Thyroid gland (tissue), 4 donors: Measurements from ENCODE around the gene RELA. TPM values are rescaled to one million over a fixed set of nuclear protein-coding genes. Genes with fewer than 3 reads are reported as not detected.
"Not testable (repeated sequence)": the region's sequence is repeated elsewhere in the genome, so short reads cannot be mapped to it uniquely, and the experiment has no call there.

Experiments used
- DNase-seq, 2 donors: peaks; one replicate each; pipeline ENCODE4 v3.0.0-alpha.2; 2019
- H3K27ac ChIP-seq, 3 donors: fragments of 200-600 bp; sonication (generic); 1 replicate in 2 of 3; 2 replicates in 1 of 3; pipeline ENCODE4 v1.5.1; 2016 to 2019; ENCODE audit warnings: mild to moderate bottlenecking in 1 of 3, moderate library complexity in 1 of 3
- H3K27me3 ChIP-seq: fragments of 200-600 bp; sonication (generic); one replicate; pipeline ENCODE4 v1.5.1; 2019
- H3K36me3 ChIP-seq, 2 donors: fragments of 200-600 bp; sonication (generic); one replicate each; pipeline ENCODE4 v1.5.1; 2016 to 2019
- H3K4me1 ChIP-seq, 2 donors: fragments of 200-600 bp; sonication (generic); one replicate each; pipeline ENCODE4 v1.5.1; 2017 to 2019
- H3K4me3 ChIP-seq, 3 donors: fragments of 200-600 bp; sonication (generic); replicated peaks in 1 of 3; 1 replicate in 2 of 3; 2 replicates in 1 of 3; pipeline ENCODE4 v1.5.1; 2016; ENCODE audit warnings: mild to moderate bottlenecking in 1 of 3
- H3K9me3 ChIP-seq: fragments of 200-600 bp; sonication (generic); one replicate; pipeline ENCODE4 v1.5.1; 2017
- POLR2A ChIP-seq, 2 donors: fragments of 450-650 bp; IDR thresholded peaks; one replicate each; pipeline ENCODE4 v1.6.1; 2017; ENCODE audit warnings: antibody characterized with exemption in 2 of 2, mild to moderate bottlenecking in 2 of 2, moderate library complexity in 1 of 2
- WGBS, 2 donors: methylation state at CpG; one replicate each; pipeline ENCODE4 v1.1.5; 2017; 5-methylcytosine and 5-hydroxymethylcytosine counted together
- intact Hi-C: fragments of 100-400 bp; cut with DNase I; formaldehyde crosslinking; loops from one replicate; pipeline ENCODE4 v1.15.1; 2023
- total RNA-seq, 4 donors: library from RNA; depleted of rRNA; stranded (reverse); fragments of >200 nt; gene quantifications; one replicate each; pipeline ENCODE4 v1.2.3, GENCODE V29; 2016
- TF ChIP-seq, protein P1 (sequence below), 6 experiments: fragments of 200-600 bp in 3 of 6; fragments of 450-650 bp in 3 of 6; sonication (generic) in 3 of 6; IDR thresholded peaks; one replicate each; pipeline ENCODE4 v1.5.1; 2016 to 2019; ENCODE audit warnings: antibody characterized with exemption in 6 of 6, mild to moderate bottlenecking in 2 of 6, inconsistent platforms in 1 of 6, moderate library complexity in 1 of 6

The RELA gene
- total RNA-seq, 4 donors from 2014 or later: 40.3 to 55.8 (median 48.7) TPM

DNA sequence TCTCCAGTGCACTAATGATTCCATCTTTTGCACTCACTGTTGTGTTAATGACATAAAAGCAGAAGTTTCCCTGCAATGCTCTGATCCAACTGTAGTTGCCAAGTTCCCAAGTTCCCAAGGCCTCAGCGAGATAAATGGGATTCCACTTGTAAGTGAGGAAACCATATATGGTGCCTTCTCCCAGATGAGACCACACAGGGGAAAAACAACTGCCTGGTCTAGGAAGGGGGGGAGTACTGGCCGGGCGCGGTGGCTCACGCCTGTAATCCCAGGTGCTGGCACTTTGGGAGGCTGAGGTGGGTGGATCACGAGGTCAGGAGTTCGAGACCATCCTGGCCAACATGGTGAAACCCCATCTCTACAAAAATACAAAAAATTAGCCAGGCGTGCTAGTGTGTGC, 23.3 kb upstream of the RELA start:
- H3K9me3 ChIP-seq: no peaks in the 10 kb centered on the region
- H3K27ac ChIP-seq: no peak overlapping the region
- TF ChIP-seq, protein P1, sequence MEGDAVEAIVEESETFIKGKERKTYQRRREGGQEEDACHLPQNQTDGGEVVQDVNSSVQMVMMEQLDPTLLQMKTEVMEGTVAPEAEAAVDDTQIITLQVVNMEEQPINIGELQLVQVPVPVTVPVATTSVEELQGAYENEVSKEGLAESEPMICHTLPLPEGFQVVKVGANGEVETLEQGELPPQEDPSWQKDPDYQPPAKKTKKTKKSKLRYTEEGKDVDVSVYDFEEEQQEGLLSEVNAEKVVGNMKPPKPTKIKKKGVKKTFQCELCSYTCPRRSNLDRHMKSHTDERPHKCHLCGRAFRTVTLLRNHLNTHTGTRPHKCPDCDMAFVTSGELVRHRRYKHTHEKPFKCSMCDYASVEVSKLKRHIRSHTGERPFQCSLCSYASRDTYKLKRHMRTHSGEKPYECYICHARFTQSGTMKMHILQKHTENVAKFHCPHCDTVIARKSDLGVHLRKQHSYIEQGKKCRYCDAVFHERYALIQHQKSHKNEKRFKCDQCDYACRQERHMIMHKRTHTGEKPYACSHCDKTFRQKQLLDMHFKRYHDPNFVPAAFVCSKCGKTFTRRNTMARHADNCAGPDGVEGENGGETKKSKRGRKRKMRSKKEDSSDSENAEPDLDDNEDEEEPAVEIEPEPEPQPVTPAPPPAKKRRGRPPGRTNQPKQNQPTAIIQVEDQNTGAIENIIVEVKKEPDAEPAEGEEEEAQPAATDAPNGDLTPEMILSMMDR (IDR thresholded peaks at IDR 0.05): no peak
- TF ChIP-seq POLR2A (IDR thresholded peaks at IDR 0.05): no peak
- H3K27me3 ChIP-seq: no peaks in the 10 kb centered on the region
- no peak overlapping the region for H3K4me3 ChIP-seq
- no peak for DNase-seq
- intact Hi-C loops: no loop called here
- WGBS, 2 donors: 87% methylated on average over 8 of the region's 8 CpGs
- no peaks in the 10 kb centered on the region for H3K4me1 ChIP-seq
- no peaks in the 10 kb centered on the region for H3K36me3 ChIP-seq

DNA sequence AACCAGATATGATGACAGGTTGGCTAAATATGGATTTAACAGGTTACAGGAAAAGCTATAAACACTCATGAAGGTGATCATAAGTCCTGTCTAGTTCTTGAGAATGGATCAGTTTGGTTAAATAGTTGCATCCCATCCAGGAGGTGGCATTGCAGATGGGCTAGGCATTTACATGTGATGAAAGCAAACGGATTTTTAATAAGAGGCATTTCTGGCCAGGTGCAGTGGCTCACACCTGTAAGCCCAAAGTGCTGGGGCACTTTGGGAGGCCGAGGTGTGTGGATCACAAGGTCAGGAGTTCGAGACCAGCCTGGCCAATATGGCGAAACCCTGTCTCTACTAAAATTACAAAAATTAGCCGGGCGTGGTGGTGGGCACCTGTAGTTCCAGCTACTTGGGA, 20.8 kb upstream of the RELA start:
- H3K4me3 ChIP-seq, H3K36me3 ChIP-seq, intact Hi-C loops, DNase-seq, H3K9me3 ChIP-seq, H3K27me3 ChIP-seq, H3K27ac ChIP-seq, H3K4me1 ChIP-seq: not testable (repeated sequence)
- 85 to 93% methylated on average over 6 of the region's 6 CpGs for WGBS, 2 donors

DNA sequence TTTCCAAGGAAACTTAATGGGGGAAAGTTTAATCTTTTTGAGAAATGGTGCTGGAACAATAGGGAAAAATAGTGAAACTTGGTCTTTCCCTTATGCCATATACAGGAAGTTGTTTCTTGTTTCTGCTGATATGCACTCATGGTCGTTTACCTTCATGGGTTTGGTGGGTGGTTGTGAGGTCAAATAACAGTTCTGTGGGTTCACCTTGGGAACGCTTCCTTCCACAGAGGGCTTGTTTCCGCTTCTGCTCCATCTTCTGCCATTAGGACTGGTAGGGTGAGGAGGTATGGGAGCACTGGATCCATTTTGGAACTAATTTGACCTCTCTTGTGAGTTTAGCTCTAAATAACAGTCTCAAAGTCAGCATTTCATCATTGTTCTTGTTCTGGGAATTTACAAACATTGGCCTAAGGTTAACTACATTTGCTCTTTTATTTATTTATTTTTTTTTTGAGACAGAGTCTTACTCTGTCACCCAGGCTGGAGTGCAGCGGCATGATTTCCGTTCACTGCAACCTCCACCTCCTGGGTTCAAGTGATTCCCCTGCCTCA, 17.6 kb upstream of the RELA start:
- H3K9me3 ChIP-seq: no peaks in the 10 kb centered on the region
- no peak for DNase-seq
- intact Hi-C loops: no loop called here
- H3K27ac ChIP-seq: no peak overlapping the region
- TF ChIP-seq, protein P1 (IDR thresholded peaks at IDR 0.05): no peak
- TF ChIP-seq POLR2A (IDR thresholded peaks at IDR 0.05): no peak
- no peak overlapping the region for H3K4me3 ChIP-seq
- 84 to 89% methylated on average over 5 of the region's 5 CpGs for WGBS, 2 donors
- no peaks in the 10 kb centered on the region for H3K4me1 ChIP-seq
- no peaks in the 10 kb centered on the region for H3K27me3 ChIP-seq
- no peaks in the 10 kb centered on the region for H3K36me3 ChIP-seq

DNA sequence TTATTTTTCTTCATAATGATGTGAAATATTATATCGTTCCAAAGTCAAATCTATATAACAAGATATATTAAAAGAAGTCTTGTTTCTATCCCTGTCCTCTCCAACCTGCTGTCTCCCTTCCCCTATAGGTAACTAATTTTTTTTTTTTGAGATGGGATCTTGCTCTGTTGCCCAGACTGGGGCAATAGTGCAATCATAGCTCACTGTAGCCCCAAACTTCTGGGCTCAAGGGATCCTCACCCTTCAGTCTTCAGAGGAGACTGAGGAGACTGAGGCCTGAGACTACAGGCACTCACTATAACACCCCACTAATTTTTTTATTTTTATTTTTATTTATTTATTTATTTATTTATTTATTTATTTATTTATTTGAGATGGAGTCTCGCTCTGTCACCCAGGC, 10.3 kb upstream of the RELA start:
- no peak overlapping the region for H3K4me3 ChIP-seq
- no peak overlapping the region for H3K27ac ChIP-seq
- no peaks in the 10 kb centered on the region for H3K36me3 ChIP-seq
- no peaks in the 10 kb centered on the region for H3K27me3 ChIP-seq
- TF ChIP-seq POLR2A (IDR thresholded peaks at IDR 0.05): no peak
- TF ChIP-seq, protein P1 (IDR thresholded peaks at IDR 0.05): no peak
- 94 to 96% methylated on average over 2 of the region's 2 CpGs for WGBS, 2 donors
- no peak for DNase-seq
- no peaks in the 10 kb centered on the region for H3K4me1 ChIP-seq
- H3K9me3 ChIP-seq: no peaks in the 10 kb centered on the region
- intact Hi-C loops: no loop called here

DNA sequence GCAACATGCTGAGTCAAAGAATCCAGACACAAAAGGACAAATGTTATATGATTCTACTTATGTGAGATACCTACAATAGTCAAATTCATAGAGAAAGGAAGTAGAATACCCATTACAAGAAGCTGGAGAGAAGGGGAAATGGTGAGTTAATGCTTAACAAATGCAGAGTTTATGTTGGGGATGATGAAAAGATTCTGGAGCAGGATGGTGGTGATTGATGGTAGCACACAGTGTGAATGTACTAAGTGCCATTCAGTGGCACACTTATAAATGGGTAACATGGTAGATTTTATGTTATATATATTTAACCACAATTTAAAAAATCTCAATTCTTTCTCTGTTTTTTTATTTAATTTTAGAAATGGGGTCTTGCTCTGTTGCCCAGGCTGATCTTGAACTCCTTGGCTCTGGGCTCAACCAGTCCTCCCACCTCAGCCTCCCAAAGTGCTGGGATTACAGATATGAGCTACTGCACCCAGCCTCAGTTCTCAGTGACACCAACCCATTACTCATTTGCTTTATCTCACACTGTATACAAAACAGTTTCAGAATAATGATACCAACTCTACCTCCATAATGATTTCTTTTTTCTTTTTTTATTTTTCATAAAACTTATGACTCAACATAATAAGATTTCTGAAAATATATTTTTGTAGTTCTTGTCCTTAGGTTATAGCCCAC, 9.6 kb upstream of the RELA start:
- no peak for DNase-seq
- no peaks in the 10 kb centered on the region for H3K36me3 ChIP-seq
- no peaks in the 10 kb centered on the region for H3K4me1 ChIP-seq
- no peaks in the 10 kb centered on the region for H3K9me3 ChIP-seq
- H3K27ac ChIP-seq: no peak overlapping the region
- intact Hi-C loops: no loop called here
- no peak for TF ChIP-seq POLR2A (IDR thresholded peaks at IDR 0.05)
- TF ChIP-seq, protein P1 (IDR thresholded peaks at IDR 0.05): no peak
- no peak overlapping the region for H3K4me3 ChIP-seq
- H3K27me3 ChIP-seq: no peaks in the 10 kb centered on the region
